NCI-H2171 treated with DMSO at 0.1 percent for 48 hours (cell line): ENCODE measurements around the gene AGO3.

Experiments
- DNase-seq: peaks from one replicate; lab custom pipeline; 2025; lab: John Stamatoyannopoulos, UW

Gene AGO3

DNA sequence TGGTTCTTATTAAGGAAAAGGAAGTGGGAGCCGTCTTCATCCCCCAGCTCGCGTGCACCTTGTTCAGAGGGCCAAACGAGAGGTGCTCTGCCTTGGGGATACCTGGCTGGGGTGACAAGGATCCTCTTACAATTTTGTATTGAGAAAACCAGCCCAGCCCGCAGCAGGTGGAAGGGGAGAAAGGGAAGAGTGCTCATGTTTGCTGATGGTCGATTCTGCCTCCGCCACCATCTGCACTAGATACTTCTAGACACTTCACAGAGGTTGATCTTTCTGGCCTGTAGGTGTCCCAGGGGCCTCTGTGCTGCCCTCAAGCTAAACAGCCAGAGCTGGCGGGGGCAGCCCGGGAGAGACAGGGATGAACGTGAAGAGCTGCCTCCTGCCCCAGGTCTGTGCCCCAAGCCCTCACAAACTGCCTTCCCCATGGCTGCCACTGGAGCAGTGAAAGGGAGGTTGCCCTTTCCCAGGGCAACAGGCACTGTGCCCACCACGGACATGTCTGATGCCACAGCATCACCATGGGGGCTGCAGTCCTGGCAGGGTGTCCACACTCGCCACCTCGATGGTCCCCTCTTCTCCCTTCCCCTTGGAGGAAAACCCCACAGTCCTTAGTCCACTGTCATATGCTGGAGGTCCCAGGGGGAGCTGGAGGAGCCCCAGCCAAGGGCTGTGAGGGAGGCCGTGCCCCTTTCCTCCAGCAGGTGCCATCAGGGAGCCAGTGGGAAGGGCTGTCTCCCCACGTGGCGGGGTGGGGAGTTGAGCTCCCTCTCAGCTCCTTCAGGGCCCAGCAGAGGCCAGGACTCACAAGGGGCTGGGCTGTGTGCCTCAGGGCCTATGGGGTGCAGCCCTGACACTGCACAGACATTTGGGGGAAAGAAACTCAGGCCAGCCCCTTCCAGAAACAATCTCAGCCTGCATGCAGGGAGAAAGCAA, 165.9 kb downstream of the AGO3 start:
- peak; percentile 33 for DNase-seq

DNA sequence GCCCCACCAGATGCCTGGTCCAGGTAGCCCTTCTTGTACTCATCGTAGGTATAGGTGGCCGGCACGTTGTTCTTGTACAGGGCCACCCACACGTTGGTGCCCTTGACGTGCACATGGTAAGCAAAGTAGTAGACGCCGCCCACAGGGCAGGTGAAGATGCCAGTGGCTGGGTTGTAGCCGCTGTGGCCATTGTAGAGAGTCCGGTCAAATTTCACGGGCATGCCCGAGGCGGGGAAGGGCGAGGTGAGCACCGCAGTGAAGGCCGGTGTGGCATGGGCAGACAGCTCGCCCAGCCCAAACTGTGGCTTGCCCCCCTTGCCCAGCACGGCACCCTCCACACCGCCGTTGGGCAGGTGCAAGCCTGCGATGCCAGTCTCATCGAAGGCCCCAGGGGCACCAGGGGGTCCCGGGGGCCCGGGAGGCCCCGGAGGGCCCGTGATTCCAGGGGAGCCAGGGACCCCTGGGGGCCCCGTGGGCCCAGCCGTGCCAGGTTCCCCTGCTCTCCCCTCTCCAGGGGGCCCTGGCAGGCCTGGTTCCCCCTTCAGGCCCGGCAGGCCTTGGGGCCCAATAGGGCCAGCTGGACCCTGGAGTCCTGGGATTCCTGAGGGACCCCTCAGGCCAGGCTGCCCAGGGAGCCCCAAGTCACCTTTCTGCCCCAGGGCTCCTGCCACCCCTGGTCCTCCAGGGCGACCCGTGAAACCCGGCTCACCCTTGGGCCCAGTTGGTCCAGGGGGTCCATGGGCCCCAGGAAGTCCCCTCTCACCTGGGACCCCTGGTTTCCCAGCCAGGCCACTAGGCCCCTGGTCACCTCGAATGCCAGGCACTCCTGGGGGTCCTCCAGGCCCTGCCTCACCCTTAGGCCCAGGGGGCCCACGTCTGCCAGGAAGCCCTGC, 167.0 kb downstream of the AGO3 start:
- DNase-seq, result no peak

DNA sequence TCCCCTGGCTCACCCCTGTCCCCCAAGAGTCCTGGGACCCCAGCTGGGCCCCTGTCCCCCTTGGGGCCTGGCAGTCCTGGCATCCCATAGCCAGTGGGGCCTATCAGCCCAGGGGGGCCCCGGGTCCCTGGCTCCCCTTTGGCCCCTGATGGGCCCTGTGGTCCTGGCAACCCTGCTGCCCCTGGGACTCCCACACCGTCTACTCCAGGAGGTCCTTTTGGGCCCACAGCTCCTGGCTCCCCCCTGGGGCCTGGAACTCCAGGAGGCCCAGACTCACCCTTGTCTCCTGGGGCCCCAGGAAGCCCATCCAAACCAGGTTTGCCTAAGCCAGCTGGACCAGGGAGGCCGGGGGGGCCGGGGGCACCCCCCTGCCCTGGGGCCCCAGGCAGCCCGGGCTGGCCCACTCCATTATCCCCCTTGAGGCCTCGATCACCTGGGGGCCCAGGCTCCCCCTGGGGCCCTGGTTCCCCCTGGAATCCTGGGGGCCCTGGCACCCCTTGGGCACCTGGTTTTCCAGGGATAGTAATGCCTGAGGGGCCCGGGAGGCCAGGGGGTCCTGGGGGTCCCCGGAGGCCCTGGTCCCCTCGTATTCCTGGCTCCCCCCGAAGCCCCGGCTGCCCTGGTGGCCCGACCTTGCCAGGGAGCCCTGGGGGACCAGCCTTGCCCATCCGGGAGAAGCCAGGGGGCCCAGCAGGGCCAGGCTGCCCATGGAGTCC, 167.9 kb downstream of the AGO3 start:
- no peak for DNase-seq

DNA sequence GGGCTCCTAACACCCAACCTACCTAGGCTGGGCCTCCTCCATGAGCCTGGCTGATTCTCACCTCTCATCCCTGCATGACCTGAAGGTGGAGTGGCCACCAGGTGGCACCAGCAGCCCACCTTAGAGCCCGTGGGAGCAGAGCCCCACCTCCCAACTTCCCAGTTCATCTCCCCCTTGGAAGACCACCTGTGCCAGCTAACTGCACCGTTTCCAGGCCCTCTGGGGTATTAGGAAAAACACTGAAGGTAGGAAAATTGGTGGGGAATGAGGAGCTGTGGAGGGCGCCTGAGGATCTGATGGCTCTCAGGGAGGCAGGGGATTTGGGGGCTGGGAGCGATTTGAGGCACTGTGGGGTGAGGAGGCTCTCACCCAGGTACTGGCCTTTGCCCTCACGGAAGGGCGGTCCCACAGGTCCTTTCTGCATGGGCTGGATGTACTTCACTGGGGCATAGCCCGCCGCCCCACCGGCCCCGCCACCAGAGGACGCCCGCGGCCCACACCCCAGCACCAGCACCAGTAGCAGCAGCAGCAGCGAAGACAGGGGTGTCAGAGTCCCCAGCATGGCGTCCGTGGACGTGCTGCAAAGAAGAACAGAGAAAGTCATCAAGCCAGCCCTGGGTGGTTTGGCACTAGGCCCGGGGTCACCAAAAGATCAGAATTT, 168.9 kb downstream of the AGO3 start:
- peak; percentile 75 for DNase-seq

DNA sequence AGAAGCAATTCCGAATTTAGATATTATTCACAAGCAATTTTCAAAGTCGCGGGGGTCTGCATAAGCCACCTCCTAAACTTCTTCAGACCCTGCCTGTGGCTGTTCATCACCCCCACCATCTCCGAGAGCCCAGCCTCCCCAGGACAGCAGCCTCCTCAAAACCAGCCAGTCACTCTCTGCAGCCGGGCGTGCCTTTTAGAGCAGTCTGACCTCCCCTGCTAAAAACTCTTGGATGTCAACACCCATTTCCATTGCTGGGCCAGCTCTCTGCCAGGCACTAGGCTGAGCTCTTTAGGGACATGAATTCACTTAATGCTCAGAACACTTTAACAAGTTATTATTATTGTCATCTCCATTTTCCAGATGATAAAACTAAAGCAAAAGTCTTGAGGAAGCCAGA, 169.5 kb downstream of the AGO3 start:
- no peak for DNase-seq

DNA sequence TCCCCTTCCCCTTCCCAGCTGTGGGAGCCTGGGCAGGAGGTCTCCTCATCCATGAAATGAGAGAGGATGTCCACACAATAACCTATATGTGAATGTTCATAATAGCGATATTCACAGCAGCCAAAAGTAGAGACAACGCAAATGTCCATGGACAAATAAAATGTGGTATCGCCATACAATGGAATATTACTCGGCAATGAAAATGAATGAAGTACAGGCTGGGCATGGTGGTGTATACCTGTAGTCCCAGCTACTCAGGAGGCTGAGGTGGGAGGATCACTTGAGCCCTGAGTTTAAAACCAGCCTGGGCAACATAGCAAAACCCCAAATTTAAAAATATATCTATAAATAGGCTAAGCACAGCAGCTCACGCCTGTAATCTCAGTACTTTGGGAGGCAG, 170.6 kb downstream of the AGO3 start:
- no peak for DNase-seq

DNA sequence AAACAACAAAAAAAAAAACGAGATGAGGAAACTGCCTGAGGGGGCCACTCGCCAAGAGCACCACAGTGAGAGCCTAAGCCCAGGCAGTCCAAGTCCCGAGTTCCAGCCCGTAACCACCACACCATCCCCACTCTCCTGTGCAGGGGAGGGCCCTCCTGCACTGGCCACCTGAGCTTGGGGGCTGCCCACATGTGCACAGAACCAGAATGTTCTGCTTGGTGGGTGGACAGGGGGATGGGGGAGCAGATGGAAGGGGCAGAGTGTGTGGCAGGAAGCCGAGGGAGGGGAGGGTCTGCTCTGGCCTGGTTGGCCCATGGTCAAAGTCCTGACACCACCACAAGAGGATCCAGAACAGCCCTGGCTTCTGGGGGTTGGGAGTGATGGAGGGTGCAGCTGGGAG, 175.4 kb downstream of the AGO3 start:
- no peak for DNase-seq

DNA sequence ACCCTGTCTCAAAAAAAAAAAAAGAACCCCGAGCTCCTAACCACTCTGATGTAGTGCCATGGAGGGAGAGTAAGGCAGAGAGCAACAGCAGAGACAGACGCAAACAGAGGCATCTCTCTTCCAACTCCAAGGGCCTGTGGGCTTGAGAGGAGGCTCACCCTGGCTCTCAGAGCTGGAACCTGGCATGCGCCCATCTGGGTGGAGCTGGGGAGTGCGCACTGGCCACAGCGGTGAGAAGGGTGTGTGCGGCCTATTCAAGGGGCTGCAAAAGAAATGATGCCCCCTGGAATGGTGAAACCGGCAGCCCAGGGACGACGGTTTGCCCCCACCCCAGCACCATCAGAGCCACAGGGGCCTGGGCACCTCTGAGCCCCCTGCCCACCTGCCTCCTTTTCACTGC, 176.5 kb downstream of the AGO3 start:
- DNase-seq, result no peak

DNA sequence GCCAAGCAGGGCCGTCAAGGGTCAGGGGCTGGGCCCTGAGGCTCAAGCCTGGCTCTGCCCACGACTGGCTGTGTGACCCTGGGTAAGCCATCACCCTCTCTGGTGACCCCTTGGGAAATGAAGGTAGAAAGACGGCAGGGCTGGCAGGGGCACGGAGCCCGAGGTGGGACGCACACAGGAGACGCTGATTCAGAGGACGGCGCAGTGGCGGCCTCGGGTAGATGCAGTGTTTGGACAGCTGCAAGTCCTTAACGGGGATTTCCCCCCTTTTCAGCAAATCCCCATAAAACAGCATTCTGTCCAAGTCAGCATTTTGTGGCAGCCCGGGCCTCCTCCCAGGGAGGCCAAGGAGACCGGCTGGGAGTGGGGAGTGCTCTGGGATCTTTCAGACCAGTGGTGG, 177.4 kb downstream of the AGO3 start:
- no peak for DNase-seq

DNA sequence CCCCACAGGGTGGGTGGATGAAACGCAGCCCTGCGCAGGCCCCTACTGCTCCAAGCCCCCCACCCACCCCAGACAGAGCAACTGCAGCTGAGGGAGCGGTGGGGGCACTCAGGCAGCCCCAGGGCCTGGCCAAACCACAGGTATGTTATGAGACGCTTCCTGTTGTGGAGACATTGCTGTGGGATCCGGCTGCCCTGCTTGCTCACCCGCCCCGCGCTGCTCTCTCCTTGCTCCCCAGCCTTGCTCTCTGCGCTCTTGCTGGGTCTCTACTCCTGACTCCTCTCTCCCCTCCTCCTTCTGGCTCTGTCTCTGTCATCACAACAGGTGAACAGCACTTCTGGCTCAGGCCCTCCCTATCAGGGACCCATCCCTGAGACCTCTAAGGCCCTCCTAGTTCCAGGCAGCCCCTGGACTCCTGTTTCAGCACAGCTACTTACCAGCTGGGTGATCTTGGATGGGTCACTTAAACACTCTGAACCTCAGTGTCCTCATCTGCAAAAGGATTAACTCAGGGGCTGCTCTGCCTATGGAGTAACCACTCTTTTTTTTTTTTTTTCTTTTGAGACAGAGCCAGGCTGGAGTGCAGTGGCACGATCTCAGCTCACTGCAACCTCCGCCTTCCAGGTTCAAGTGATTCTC, 178.3 kb downstream of the AGO3 start:
- DNase-seq, result no peak

DNA sequence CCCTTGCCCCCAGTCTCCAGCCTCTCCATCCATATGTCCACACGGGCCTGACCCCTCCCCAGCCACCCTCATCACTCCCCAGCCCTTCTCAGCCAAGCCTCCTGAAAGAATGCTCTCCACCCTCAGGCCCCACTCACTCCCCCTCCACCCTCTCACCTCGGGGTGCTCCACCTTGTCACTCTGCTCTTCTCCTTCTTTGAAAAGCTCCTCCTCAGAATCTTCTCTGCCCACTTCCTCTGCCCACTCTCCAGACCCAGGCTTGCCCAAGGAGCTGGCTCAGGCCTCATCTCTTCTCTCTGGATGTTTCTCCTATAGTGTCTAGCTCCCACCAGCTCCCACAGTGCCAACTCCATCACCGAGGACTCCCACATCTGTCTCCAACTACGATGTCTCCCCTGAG, 180.2 kb downstream of the AGO3 start:
- no peak for DNase-seq

DNA sequence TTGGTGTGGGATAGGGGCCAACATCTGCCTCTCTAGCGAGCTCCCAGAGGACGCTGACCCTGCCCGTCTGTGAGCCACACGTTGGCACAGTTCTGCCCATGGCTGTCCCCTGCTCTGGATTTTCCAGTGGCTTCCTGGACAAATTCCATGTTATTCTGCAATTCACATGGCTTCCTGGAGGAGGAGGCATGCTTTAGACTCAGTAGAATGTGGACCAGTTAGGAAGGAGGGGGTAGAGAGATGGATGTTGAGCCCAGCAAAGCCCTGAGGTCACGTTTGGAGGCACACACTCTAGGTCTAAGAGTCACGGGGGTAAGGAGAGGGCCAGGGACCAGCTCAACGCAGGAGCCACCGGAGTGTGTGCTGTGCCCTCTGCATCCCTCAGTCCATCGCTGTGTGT, 181.9 kb downstream of the AGO3 start:
- DNase-seq, result no peak

DNA sequence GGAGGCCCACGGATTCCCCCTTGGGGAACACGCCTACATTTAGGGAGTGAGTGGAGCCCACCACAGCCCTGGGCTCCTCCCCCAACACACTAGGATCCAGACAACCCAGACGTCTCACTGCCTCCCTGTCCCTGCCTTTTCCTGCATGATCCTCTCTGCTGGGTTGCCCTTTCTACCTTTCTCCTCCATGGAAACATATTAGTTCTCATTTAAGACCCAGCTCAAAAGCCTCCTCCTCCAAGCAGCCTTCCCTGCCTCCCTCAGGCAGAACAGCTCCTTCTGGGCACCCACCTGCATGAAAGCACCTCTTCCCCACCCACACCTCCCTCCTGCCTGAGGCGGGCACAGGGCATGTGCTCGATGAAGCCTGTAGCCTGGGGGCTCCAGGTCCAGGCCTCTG, 183.5 kb downstream of the AGO3 start:
- DNase-seq, result no peak

DNA sequence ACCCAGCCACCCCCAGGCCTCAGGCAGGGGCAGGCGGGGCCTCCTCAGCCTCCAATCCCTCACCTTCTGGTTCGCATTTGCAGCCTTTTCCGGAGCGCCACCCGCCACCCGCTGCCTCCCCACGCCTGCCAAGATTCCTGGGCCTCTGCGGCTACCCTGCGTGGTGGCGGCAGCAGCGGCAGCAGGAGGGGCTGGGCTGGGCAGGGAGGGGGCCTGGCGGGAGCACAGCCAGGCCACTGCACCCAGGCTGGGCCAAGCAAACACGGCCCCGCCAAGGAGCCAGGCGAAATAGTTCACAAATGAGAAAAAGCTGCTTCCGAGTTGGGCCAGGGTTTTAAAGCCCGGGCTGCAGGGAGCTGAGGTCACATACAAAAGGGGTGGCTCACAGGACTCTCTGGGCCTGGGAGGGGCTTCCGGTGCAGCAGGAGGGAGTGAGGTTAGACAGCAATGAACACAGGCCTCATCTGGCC, 184.3 kb downstream of the AGO3 start:
- DNase-seq, result no peak

DNA sequence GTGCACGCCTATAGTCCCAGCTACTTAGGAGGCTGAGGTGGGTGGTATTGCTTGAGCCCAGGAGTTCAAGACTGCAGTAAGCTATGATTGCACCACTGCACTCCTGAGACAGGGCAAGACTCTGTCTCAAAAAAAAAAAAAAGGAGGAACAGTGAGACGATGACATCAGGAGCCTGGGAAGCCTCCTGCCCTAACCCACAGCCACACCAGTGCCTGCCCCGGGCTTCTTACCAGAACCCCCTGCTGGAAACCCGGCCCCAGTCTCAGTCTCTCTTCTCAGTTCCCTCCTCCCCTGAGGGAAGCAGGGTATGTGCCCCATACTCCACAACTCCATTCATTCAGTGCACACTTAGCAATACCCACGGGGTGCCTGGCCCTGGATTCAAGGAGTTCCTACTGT, 185.0 kb downstream of the AGO3 start:
- no peak for DNase-seq

DNA sequence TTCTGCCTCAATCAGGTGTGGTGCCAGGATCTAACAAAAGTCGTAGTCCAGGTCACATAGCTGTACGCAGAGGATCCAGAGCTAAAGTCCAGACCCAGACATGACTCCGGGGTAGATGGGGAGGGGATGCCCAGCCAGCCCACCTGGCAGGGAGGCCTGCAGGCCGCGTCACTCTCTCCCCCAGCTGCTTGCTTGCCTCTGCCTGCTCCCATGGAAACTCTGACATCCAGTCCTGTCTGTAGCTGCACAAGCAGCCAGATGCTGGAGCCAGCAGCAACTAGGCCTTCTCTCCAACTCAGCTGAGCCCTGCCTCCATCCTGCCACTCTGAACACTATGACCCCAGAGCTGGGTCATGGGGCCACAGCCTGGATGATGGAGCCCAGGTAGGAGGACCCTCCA, 186.0 kb downstream of the AGO3 start:
- DNase-seq, result no peak

DNA sequence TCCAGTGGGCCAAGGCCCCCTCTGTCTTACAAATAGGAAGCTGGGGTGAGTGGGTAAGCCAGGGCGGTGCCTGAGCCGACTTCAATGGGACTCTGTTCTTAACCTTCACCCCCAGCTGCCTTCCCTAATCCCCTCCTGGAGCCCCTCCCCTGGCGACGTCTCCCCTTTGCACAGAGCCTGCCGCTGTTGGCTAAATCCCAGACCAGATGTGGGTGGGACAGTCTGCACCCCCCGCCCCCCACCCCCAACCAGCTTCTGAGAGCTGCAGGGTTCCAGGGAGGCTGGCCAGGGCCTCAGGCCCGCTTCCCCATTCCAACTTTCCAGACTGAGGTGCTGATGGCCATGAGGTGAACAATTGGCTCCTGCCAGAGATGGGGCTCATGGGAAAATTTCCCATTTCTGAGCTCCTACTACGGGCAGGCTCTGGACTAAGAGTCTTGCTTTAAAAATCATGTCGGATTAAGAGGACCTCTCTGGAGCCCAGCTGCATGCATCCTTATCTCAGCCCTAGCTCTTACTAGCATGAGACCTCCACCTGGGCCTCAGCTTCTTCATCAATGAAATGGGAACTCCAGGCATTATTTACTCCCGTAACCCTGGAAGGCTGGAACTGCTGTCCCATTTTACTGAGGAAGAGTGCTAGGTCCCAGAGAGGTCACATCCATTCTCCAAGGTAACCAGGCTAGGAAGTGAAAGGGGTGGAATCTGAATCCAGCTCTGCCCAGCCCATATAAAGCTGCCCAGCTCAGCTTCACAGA, 187.7 kb downstream of the AGO3 start:
- DNase-seq, result no peak

DNA sequence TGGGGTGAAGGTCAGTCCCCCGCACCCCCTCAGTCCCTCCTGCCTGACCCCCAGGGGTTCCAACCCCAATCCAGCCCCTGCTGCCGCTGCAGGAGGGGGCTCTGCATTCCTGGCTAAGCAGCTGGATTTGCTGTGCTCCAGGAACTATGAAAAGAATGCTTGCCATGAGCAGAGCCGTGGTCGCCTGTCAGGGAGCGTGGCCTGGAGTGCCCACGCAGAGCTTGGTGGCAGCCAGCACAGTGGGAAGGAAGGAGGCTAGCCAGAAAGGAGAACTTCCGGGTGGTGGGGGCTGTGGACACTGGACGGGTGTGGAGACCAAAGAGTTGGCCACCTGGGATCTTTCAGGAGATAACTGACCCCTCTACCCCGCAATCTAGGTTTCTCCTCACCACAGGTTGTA, 188.6 kb downstream of the AGO3 start:
- no peak for DNase-seq
